Measurements from ENCODE around the gene PDE1C.

PDE1C gene

DNA sequence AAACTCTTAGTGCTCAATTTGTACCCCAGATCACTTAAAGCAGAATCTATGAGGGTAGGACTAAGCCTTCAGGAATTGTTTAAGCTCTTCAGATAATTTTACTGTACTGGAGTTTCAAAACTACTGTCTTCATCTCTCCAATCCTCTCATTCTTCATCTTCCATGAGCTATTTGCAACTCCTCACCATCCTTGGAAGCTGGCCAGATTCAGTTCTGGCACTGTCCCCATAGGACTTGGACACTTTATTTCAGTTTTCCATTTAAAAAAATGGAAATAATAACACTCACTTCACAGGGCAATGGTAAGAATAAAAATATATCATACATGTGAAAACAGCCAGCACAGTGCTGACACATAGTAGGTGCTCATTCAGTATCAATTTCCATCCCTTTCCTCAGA is 308.6 kb downstream of the PDE1C start:
- no peak for DNase-seq

DNA sequence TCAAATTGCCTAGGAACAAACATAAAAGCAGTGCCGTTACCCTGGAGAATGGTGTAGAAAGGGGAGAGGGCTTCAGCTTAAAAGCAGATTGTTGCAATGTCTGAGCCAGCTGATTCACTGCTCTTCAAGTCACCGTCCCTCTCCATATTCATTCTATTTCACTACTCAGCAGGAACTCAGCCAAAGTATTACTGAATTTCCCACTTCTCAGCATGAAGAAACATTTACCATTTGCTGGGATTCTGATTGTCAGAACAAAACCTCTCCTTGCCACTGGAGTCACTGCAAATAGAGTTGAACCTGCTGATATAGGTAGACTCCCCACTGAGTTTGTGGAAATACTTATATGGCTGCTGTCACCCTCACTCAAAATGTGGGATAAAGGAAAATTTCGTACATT is 311.5 kb downstream of the PDE1C start:
- DNase-seq = no peak

DNA sequence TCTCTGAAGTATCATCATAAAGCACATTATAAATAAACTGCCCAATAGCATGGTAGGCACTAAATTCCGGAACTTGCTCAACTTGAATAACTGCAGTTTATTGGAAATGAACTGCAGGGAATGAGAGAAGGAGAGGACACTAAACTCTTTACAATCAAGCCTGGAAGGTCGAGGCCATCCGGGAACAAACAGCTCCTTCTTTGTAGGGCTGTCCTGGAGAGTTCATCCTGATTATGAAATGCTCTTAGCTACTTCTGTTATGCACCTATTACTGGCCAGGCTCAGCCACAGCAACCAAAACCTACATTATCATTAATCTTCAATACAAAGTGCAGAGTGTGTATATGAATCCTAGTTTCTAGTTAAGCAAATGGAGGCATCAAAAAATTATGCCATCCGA is 318.5 kb downstream of the PDE1C start:
- DNase-seq = no peak

DNA sequence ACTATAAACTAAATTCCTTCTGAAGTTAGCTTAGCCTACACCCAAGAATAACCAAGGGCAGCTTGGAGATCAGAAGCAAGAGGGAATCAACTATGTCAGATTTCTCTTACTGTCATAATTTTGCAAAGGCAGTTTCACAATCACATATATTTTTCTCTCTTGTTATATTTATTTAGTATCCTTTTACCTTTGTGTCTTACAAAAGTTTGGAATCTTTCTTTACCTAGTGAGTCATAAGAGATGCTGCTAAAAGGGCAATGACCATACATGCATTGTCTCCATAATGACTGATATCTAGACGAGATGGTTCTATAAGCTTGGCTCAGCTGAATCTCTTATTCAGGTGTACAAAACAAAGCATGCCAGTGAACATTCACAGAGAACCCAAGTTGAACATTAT is 322.1 kb downstream of the PDE1C start:
- no peak for DNase-seq

DNA sequence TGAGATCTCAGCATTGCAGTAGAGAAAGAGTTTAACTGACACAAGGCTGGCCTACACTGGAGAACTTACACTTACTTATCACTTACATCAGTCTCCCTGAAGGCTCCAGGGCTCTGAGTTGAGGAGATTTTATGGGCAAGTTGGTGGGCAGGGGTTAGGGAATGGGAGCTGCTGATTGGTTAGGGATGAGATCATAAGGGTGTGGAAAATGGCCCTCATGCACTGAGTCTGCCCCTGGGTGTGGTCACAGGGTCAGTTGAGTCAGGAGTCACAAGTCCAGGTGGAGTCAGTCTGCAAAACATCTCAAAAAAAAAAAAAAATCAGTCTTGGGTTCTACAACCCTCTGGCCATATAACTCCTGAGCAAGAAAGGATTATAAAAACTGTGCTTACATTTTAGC is 322.7 kb downstream of the PDE1C start:
- DNase-seq = no peak

DNA sequence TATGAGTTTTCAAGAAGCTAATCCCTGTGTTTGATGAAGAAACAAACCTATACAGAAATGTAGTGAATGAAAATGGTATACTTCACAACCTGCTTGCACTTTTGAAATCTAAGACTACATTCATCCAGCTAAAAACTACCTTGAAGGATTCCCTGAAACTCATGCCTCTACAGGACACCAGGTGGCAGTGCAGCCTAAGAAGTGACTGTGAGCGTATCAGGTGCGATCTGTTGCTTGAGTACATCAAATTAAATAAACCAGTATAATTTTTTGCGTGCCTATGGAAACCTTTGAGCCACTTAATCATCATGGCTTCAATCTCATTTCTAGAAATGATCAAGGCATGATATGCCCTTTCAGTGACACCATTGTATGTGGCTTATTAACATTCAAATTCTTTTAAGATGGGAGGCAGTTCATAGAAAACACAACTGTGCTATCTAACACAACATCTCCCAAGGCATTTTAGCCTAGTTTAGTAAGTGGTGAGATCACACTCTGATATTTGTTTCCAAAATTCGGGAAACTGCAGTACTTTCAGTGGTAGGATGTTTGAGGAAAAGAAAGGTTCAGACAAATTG is 325.8 kb downstream of the PDE1C start:
- peak; percentile 54 for DNase-seq

DNA sequence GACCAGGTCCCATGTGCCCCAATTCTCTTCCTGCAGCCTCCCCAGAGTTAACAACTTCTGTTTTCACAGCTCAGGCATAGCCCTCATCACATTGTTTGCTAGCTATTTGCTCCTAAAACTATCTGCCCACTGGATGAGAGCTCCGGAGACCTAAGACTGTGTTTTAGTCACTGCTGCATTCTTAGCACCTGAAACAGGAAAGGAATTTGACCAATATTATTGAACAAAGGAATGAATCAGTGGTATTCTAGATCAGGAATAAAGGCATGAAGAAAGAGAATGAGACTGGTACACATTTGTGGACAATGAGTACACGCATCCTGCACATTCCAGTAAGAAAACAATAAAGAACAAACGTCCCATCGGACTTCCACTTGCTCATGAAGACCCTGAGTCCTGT is 328.4 kb downstream of the PDE1C start:
- no peak for DNase-seq

DNA sequence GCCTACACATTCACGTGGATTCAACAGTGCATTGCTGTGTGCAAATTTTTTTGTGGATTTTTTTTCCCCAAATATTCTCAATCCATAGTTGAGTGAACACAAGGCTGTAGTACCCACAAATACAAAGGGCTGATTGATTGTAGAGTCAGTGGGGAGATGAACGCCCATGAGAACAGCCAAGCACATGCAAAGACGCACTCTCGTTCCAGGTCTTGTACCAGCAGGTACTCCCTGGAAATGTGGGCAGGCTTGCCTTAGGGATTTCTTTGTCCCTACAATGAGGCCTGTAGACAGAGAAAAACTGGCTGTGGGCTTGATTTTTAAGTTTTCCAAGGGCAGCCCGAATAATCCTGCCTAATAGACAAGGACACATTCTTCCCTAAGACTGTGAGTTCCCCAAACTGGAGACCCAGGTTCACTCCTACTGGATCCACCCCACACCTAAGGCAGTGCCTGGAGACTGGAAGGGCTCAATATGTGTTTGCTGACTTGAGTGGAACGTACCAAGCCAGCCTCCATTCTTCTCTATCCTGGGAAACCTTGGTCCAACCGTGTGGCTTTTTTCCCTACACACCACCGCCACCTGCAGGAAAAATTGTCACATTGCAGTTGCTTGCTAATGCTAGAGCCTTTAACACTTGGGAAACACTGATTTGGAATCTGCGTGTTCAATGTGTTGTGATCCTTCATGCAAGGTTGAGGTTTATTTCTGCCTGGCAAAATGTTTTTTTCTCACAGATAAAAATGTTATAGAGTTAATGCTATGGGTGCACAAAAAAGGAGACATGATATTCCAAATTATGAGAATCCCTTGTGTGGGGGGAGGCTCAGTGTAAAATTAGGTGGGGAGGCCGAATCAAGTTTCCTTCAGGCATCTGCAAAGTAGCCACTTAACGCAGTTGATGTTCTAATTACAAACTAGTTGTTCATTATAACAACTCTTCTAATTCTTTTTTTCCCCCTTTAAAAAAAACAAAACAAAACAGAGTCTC is 333.9 kb downstream of the PDE1C start:
- peak; percentile 49 for DNase-seq

DNA sequence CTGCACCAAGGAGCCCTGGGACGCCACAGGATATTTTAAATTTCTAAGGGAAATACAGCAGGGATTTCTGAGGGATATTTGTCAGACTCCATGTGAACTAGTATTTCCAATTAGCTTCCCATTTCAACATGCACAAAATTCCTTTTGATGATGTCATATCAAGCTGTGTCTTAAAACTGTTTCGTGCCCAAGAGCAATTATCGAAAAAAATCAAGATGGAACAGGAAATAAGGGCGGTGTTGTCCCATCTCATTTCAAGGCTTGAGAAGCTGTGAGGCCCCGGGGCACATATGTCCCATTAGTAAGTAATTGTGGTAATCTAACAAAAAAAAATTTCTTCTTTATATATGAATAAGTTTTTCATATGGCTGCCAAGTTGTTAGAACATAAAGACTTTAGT is 335.8 kb downstream of the PDE1C start:
- DNase-seq = no peak

DNA sequence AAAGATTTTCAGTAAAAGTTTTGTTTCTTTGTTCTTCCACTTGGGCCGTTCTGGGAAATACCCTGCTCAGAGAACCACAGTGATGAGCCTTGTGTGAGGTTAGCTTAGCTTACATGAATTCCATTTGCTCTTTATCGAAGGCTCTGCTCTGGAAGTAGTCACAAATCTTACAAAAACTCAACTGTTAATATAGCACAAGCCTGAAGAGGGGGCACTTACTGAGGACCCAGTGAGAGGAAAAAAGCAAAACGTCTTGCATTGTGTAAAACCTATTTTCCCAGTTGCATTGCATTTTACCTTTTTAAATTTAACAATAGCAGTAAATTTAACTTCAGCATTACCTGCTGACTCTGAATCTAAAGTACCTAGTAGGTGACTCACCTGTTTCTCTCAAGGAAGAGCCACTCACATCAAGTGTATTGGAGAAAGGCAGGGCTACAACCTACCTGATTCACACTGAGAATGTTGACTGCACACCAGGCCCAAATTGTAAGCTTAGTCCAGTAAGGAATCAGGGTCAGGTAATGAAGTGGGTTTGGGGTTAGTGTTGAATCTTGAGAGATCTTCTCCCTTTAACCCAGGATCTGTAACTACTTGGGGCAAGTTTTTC is 340.9 kb downstream of the PDE1C start:
- DNase-seq = no peak

DNA sequence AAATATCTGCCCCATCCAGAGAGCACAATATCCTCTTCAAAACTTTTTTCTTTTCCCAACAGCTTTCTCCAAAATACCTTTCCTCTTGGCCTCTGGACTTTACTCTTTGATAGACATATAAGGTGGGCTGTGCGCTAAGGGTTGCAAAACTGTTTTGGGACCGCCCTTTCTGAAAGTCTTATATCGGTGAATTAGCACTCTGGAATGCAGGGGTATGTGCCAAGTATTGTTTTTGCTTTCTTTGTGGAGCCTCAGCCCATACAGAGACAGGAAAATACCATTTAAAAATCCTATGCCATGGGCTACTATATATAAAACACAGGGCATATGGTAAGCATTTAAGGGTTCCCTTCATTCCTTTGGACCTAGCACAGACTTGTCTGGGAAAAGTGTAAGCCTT is 345.5 kb downstream of the PDE1C start:
- no peak for DNase-seq

DNA sequence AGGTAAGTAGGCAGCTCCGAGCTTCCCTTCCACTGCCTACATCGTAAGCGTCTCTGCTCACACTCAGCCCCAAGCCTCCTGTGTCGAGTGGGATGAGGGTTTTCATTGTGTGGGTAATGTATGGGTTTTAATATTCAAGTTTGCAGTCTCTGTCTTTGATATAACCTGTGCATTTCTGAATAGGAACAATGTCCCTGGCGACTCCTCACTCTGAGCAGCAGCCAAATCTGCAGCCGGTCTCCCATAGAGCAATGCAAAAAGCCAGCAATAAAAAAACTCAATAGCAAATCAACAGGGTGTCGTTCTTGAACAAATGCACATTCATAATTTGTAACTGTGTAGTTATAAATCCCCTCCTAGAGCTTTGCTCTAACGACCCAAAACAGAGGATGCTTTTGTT is 349.8 kb downstream of the PDE1C start:
- no peak for DNase-seq

DNA sequence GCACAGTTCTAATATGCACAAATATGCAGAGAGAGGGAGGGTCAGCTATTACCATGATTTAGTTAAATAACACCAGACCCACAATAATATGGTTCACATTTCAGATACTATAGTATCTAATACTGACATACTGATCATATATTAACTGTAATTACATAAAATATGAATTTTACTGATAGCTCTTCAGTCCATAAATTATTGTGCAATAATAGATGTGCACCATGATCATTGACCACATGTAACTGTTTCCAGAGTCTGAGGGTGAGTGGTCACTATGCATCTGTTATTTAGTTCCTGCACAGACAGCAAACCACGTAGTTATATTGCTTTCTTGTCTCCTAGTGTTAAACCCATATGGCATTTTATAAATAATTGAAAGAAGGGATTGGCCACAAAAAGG is 353.9 kb downstream of the PDE1C start:
- DNase-seq = no peak

DNA sequence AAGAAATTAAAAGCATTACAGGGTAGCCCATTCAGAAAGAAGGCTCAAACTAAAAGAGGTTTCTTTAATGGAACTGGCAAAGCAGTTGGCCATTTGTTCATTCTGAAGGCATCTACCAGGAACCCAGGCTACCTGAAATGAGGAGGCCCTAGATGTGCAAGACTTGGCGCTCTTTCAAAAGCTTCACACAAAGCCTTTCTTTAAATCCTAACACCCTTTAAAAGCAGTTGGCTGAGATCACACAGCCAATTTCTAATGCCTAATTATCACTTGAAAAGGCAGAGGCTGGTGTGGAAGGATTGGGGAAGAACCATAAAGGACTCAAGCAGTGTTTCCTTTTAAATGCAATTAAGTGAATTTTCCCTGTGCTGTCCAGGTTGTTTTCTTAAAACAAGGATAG is 360.0 kb downstream of the PDE1C start:
- DNase-seq = no peak

DNA sequence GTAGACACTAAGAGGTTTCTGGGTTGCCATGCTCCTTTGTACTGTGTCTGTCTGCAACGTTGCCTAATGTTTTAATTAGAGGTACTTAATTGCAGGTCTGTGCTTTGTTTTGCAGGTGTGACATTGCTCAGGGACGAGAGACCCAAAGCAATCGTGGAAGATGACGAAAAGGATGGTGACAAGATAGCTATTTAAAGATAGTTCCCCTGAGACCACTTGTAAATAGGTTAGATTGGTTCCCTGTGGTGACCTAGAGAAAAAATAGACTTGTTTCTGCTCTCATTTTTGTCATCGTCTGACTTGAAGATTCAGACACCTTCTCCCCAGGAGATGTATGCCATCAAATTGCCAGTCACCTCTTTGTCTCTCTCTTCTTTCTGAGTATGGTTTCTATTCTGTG is 363.1 kb downstream of the PDE1C start:
- DNase-seq = no peak

DNA sequence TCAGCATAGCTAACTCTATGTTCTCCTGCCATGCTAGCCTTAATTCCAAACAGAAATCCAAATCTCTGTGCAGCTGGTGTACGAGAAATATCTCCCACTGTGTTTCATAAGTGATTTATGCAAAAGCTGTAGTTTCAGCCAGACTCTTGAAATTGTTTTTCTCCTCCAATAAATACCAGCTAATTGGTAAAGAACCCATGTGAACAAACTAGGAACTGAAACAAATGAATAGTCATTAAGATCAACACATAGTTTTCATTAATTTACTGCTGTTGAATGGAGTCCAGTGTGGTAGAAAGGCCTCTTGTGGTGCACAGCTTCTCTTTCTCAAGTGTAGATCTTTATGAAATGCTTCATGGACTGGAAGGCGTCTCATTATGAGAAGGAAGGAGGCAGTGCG is 364.8 kb downstream of the PDE1C start:
- DNase-seq = no peak

DNA sequence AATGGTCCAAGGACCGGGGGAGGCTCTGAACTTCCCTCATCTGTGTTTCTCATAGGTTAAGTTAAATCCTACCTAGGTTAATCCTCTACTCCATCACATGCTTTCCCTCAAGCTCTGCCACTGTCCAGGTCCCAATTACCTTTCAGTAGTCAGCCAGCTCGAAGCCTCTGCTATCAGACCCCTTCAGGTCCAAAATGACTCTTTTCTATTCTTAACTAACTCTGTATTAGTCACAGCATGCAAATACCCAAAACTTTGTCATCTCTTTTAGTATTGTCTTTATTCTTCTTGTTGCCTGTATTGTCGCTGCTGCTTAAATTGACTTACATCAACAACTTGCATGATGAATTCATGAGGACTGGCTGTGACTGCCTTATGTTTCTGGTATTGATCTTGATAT is 367.9 kb downstream of the PDE1C start:
- no peak for DNase-seq

All from OCI-M1 (cell line).